EL (cell line): Measurements from ENCODE around the gene RPS6KB2.

Experiments used
- DNase-seq: peaks from one replicate; pipeline ENCODE4 v3.0.0-alpha.2; 2016

Gene RPS6KB2

DNA sequence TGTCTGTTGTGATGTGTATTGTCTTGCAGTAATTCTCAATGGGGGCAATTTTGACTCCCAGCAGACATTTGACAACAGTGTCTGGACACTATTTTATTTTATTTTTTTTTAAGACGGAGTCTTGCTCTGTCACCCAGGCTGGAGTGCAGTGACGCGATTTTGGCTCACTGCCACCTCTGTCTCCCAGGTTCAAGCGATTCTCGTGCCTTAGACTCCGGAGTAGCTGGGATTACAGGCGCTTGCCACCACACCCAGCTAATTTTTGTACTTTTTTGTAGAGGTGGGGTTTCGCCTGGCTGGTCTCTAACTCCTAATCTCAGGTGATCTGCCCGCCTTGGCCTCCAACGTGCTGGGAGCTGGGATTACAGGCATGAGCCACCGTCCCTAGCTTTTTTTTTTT, 1.4 kb downstream of the RPS6KB2 start:
- no peak for DNase-seq

- no peak for DNase-seq
These were observed 3.3 kb downstream of the RPS6KB2 start for GRCh38 chr11:67431346-67432249.

DNA sequence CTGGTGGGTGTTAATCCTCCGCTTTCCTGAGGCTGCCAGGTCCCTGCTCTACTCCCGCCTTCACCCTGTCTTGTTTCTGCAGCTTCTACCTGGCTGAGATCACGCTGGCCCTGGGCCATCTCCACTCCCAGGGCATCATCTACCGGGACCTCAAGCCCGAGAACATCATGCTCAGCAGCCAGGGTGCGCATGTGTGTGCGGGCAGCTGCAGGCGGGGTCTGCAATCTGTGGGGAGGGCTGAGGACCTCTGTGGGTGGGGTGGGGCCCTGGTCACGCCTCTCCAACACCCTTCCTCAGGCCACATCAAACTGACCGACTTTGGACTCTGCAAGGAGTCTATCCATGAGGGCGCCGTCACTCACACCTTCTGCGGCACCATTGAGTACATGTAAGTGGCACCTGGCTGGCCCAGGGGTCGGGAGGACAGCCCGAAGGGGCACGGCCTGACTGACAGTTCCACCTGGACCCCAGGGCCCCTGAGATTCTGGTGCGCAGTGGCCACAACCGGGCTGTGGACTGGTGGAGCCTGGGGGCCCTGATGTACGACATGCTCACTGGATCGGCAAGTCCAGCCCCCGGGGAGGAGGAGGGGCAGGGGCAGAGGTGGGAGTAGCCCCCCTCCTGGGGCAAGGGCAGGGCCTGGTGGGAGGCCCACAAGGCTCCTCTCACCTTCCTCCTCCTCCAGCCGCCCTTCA, 4.5 kb downstream of the RPS6KB2 start:
- no peak for DNase-seq

DNA sequence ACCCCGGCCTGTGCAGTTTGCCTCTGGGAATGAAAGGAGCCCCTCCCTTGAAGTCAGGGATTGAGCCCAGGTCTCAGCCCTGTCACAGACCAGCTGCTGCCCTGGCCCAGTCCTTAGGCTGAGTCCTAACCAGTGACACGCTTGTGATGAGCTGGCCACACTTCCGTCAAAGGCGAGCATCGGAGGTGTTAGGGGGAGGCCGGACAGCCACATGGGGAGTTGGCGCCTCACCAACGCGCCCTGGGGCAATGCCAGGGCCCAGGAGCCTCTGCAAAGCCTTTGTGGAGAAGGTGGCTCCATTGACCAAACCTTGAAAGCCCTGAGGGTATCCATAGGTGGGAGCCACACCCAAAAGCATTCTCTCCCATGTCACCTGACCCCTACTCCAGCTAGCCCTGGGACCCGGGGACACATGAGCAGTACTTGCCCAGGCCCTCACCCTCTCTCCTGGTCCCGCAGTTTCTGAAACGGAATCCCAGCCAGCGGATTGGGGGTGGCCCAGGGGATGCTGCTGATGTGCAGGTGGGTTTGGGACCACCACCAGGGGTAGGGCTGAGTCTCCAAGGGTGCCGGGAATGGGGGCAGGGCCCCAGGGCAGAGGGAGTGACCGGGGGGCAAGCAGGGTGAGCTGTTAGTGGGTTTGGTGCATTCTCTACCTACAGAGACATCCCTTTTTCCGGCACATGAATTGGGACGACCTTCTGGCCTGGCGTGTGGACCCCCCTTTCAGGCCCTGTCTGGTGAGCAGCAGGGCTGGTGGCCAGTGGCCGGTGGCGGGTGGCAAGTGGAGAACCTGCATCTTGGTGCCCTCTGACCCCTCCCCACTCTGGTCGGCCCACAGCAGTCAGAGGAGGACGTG, 5.5 kb downstream of the RPS6KB2 start:
- DNase-seq = no peak

DNA sequence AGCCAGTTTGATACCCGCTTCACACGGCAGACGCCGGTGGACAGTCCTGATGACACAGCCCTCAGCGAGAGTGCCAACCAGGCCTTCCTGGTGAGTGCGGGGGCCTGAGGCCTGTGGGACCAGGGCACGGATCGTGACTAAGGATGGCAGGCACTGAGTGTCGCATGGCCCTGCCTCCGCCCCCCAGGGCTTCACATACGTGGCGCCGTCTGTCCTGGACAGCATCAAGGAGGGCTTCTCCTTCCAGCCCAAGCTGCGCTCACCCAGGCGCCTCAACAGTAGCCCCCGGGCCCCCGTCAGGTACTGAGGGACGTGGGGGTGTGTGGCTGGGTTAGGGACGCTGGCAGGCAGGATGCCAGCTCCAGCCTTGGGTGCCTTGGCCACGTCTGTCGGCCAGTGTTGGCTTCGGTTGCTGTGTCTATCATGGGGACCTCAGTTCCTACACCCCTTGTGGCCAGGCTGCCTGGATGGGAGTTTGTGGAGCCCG, 6.1 kb downstream of the RPS6KB2 start:
- no peak for DNase-seq

GRCh38 chr11:67435031-67435726, 6.9 kb downstream of the RPS6KB2 start:
- no peak for DNase-seq

GRCh38 chr11:67435727-67436458, 7.6 kb downstream of the RPS6KB2 start:
- DNase-seq = no peak

DNA sequence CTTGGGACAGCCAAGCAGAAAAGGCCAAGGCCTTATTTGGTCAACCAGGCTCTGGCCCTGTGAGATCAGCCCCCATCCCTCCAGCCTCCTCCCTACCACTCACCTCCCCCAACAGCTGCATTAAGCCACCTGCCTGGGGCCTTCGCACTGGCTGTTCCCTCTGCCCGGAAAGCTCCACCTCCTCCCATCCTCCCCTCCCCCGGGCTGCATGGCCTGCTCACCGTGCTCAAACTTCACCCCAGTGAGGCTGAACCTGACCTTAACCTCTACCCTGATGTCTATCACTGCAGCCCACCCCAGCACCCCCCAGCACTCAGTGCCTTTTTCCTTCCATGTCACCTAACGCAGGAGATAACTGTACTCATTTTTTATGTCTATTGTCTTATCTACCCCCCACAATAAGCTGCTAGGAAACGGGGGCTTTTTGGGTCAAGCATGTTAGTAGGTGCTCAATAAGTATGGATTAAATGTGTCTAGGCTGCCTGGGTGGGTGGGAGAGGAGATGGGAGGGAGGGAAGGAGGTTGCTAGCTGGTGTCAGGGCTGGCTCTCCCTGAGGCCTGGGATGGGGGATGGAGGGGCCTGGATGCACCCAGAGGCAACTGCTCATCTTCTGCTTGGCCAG, 8.3 kb downstream of the RPS6KB2 start:
- no peak for DNase-seq

- DNase-seq = no peak
These were observed 9.0 kb downstream of the RPS6KB2 start, which contains the start of gene PTPRCAP for GRCh38 chr11:67437082-67437808. TSS of gene PTPRCAP (minus strand) at chr11:67437682. CDS start at chr11:67437619, 63 bp downstream.

GRCh38 chr11:67437809-67438157, 9.5 kb downstream of the RPS6KB2 start:
- no peak for DNase-seq

- DNase-seq = no peak
These were observed 10.0 kb downstream of the RPS6KB2 start for GRCh38 chr11:67438158-67438902.

- DNase-seq = no peak
These were observed 11.3 kb downstream of the RPS6KB2 start for GRCh38 chr11:67439321-67440228.

DNA sequence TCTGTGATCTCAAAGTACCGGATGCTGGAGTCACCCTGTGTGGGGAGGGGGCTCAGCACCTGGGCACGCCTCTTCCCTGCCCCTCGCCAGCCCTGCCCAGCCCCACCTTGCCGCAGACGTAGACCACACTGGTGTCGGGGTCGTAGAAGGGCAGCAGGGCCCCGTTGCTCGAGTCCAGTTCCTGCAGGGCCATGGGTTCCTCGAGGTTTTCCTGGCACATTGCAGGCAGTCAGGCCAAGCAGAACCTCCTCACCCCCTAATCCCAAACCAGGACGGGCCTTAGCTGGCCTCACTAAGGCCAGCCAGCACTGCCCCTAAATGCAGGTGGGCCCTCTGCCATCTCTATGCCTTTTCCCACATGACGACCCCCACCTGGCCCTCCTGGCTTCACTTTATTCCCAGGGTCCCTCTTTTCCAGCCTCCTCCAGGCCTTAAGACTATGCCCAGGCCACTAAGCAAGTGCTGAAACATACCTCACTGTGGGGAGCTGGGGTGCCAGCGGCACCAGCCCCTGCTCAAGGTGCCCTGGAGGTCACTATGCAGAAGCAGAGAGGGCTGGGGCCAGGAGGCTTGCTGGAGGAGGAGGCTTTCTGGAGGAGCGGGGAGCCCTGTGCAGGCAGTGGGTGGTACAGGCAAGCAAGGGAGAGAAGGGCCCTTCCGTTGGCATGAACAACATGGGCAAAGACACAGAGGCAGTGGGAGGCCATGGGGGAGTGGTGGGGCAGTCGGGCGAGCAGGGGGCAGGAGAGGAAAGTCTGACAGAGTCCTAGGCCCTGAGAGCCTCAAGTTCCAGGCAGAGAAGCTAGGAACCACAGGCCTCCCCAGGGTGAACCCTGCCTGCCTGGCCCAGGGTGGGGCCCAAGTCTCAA, 12.2 kb downstream of the RPS6KB2 start:
- DNase-seq = no peak

GRCh38 chr11:67441098-67441563, 12.8 kb downstream of the RPS6KB2 start:
- DNase-seq = no peak

- no peak for DNase-seq
These were observed 13.5 kb downstream of the RPS6KB2 start for GRCh38 chr11:67441731-67442351.

- DNase-seq = no peak
These were observed 14.5 kb downstream of the RPS6KB2 start for GRCh38 chr11:67442504-67443404.
